ENCODE measurements around the gene PKP3. TPM values are rescaled to one million over a fixed set of nuclear protein-coding genes. Genes with fewer than 3 reads are reported as not detected.

The PKP3 gene
- total RNA-seq, 2 experiments from 2014 or later, result 0.60 TPM; not detected in 1

GRCh38 chr11:375065-376025 is 18.7 kb upstream of the PKP3 start:
- H3K27me3 Mint-ChIP-seq, result peaks cover 20% of the 10 kb centered on the region
- TF ChIP-seq CTCF (IDR thresholded peaks at IDR 0.05), result no peak
- no peak for DNase-seq
- Histone ChIP-seq H3K4me3 (ENCODE audit: low read length) (no peak overlapping the region), H3K4me1 (ENCODE audit: insufficient read depth, low read length) (no peaks in the 10 kb centered on the region), H3K27me3 (ENCODE audit: control insufficient read depth in 1 of 2, insufficient read depth in 2 of 2, low read length in 2 of 2) (peaks cover 7% of the 10 kb centered on the region in 2 experiments), H3K27ac (ENCODE audit: low read depth in 1 of 2, low read length in 2 of 2) (no peak overlapping the region), H3K9me3 (ENCODE audit: control insufficient read depth in 1 of 2, insufficient read depth in 1 of 2, low read length in 2 of 2) (peaks cover 0 to 8% of the 10 kb centered on the region in 2 experiments), H3K36me3 (ENCODE audit: insufficient read depth, low read length) (no peaks in the 10 kb centered on the region)
- no peak overlapping the region for H3K4me3 Mint-ChIP-seq
- ChIA-PET POLR2A (no interaction called here), CTCF (no interaction called here)
- H3K9me3 Mint-ChIP-seq, result peaks cover 2% of the 10 kb centered on the region
- H3K36me3 Mint-ChIP-seq (ENCODE audit: low read depth), result no peaks in the 10 kb centered on the region
- no peak for ATAC-seq (ENCODE audit: poor library complexity)
- H3K27ac Mint-ChIP-seq, result no peak overlapping the region
- peaks cover 2% of the 10 kb centered on the region for H3K4me1 Mint-ChIP-seq (ENCODE audit: low read depth)
- intact Hi-C loops (cut with DNase I, micrococcal nuclease), result no loop called here

- Mint-ChIP-seq H3K4me1 (ENCODE audit: low read depth) (no peaks in the 10 kb centered on the region), H3K36me3 (ENCODE audit: low read depth) (no peaks in the 10 kb centered on the region), H3K9me3 (peaks cover 2% of the 10 kb centered on the region), H3K27me3 (peaks cover 10% of the 10 kb centered on the region), H3K4me3 (no peak overlapping the region), H3K27ac (no peak overlapping the region)
- no peak for TF ChIP-seq CTCF (IDR thresholded peaks at IDR 0.05)
- intact Hi-C loops (cut with DNase I, micrococcal nuclease), result no loop called here
- no peak overlapping the region for H3K4me3 ChIP-seq (ENCODE audit: low read length)
- POLR2A ChIA-PET, result no interaction called here
- ATAC-seq (ENCODE audit: poor library complexity) (no peak), DNase-seq (no peak)
- CTCF ChIA-PET, result no interaction called here
- H3K36me3 ChIP-seq (ENCODE audit: insufficient read depth, low read length), result no peaks in the 10 kb centered on the region
- no peaks in the 10 kb centered on the region for H3K4me1 ChIP-seq (ENCODE audit: insufficient read depth, low read length)
- peaks cover 0 to 8% of the 10 kb centered on the region in 2 experiments for H3K9me3 ChIP-seq (ENCODE audit: control insufficient read depth in 1 of 2, insufficient read depth in 1 of 2, low read length in 2 of 2)
- no peak overlapping the region for H3K27ac ChIP-seq (ENCODE audit: low read depth in 1 of 2, low read length in 2 of 2)
- H3K27me3 ChIP-seq (ENCODE audit: control insufficient read depth in 1 of 2, insufficient read depth in 2 of 2, low read length in 2 of 2), result no peaks in the 10 kb centered on the region
These were observed 17.4 kb upstream of the PKP3 start for GRCh38 chr11:376531-377173.

- ChIA-PET POLR2A (no interaction called here), CTCF (no interaction called here)
These were observed 16.7 kb upstream of the PKP3 start for GRCh38 chr11:377174-377865.

More at GRCh38 chr11:377174-377865, 16.7 kb upstream of the PKP3 start:
- Mint-ChIP-seq H3K27ac (no peak overlapping the region), H3K4me1 (ENCODE audit: low read depth) (peaks cover 4% of the 10 kb centered on the region), H3K27me3 (peaks cover 15% of the 10 kb centered on the region), H3K4me3 (no peak overlapping the region), H3K36me3 (ENCODE audit: low read depth) (no peaks in the 10 kb centered on the region), H3K9me3 (peaks cover 2% of the 10 kb centered on the region)
- Histone ChIP-seq H3K36me3 (ENCODE audit: insufficient read depth, low read length) (no peaks in the 10 kb centered on the region), H3K27ac (ENCODE audit: low read depth in 1 of 2, low read length in 2 of 2) (no peak overlapping the region), H3K27me3 (ENCODE audit: control insufficient read depth in 1 of 2, insufficient read depth in 2 of 2, low read length in 2 of 2) (no peaks in the 10 kb centered on the region), H3K4me1 (ENCODE audit: insufficient read depth, low read length) (no peaks in the 10 kb centered on the region), H3K9me3 (ENCODE audit: control insufficient read depth in 1 of 2, insufficient read depth in 1 of 2, low read length in 2 of 2) (peaks cover 0 to 8% of the 10 kb centered on the region in 2 experiments), H3K4me3 (ENCODE audit: low read length) (no peak overlapping the region)
- TF ChIP-seq CTCF (IDR thresholded peaks at IDR 0.05), result no peak
- intact Hi-C loops (cut with DNase I, micrococcal nuclease), result no loop called here
- no peak for ATAC-seq (ENCODE audit: poor library complexity)
- DNase-seq, result no peak

All from CD4-positive, alpha-beta T cell (primary cell).